ENCODE data around the gene KRT17.

The KRT17 gene

DNA sequence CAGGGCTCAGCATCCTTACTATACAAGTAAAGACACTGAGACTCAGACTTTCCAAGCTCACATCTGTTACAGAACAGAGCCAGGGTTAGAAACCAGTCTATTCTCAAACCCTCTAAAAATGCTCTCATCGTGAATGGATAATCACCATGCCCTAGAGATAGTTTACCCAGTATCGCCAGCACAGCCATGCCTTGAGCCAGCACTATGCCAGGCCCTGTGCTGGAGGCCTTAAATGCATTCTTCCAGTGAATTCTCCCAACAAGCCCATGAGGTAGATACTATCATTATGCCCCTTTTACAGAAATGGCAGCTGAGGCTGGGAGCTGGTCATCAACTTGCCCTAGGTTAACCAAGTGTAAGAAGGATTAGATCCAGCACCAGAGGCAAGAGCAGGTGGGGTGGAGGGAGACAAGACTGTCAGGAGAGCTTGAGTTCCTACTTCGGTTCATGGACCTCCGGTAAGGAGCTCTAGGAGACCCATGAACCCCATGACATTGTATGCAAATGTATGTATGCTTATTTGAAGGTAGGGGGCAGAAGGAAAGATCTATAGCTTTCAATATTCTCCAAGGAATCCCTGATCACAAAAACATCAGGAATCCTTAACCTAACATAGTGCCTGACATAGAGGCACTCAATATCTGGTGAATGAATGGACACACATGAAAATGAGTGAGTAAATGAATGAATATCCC, 42.9 kb downstream of the KRT17 start:
- no peak for DNase-seq
- H3K27ac ChIP-seq, result no peak overlapping the region
- no peaks in the 10 kb centered on the region for H3K36me3 ChIP-seq
- H3K9me3 ChIP-seq (ENCODE audit: severe bottlenecking), result peaks cover 3% of the 10 kb centered on the region
- TF ChIP-seq, protein P1, sequence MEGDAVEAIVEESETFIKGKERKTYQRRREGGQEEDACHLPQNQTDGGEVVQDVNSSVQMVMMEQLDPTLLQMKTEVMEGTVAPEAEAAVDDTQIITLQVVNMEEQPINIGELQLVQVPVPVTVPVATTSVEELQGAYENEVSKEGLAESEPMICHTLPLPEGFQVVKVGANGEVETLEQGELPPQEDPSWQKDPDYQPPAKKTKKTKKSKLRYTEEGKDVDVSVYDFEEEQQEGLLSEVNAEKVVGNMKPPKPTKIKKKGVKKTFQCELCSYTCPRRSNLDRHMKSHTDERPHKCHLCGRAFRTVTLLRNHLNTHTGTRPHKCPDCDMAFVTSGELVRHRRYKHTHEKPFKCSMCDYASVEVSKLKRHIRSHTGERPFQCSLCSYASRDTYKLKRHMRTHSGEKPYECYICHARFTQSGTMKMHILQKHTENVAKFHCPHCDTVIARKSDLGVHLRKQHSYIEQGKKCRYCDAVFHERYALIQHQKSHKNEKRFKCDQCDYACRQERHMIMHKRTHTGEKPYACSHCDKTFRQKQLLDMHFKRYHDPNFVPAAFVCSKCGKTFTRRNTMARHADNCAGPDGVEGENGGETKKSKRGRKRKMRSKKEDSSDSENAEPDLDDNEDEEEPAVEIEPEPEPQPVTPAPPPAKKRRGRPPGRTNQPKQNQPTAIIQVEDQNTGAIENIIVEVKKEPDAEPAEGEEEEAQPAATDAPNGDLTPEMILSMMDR (IDR thresholded peaks at IDR 0.05; ENCODE audit: low read depth, low read length), result no peak
- H3K4me3 ChIP-seq (ENCODE audit: low read depth, low read length), result no peak overlapping the region
- H3K27me3 ChIP-seq (ENCODE audit: insufficient read depth, low read depth, severe bottlenecking), result no peaks in the 10 kb centered on the region

DNA sequence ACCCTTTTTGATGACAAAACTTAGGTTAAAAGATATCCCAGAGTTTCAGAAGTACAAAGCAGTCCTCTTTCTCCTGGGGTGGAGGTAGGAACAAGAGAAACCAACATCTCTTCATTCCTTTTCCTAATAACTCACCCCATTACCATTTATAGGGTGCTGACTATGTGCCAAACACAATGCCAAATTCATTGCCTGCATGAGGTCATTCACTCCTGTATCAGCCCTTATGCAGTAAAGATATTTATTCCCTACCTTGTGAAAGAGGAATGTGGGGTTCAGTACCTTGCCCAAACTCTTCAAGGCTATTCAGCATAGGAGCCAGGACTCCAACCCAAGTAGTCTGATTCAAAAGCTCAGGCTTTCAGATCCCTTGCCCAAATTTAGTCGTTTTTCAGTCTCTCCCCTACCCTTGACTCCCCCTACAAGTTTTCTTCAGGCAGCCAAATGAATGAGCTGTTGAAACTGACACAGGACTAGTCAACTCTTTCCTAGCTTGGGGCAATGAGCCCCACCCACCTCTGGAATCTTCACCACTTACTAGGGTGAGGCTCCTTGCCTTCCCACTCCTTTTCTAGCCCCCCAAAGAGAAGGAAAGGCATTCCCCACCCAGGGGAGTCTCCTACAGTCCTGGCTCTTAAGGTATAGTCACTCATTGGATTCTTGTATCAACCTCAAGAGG, 43.5 kb downstream of the KRT17 start:
- H3K27ac ChIP-seq, result no peak overlapping the region
- TF ChIP-seq, protein P1 (IDR thresholded peaks at IDR 0.05; ENCODE audit: low read depth, low read length), result no peak
- H3K9me3 ChIP-seq (ENCODE audit: severe bottlenecking), result peaks cover 3% of the 10 kb centered on the region
- H3K27me3 ChIP-seq (ENCODE audit: insufficient read depth, low read depth, severe bottlenecking), result no peaks in the 10 kb centered on the region
- DNase-seq, result no peak
- no peaks in the 10 kb centered on the region for H3K36me3 ChIP-seq
- H3K4me3 ChIP-seq (ENCODE audit: low read depth, low read length), result no peak overlapping the region

DNA sequence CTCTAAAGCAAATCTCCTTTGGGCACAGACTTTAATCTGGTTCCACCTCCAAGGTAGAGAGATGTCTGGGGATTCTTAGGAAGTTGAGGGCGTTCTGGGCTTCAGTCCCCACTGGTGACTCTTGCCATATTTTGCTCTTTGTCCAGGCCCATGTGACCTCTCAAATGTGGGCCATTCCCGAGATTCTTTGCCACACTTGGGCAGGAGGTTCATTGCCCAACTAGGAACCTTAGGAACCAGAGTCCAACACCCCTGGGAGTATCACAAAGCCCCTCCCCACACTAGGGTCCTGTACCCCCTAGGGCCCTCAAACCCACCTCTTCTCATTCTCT, 44.2 kb downstream of the KRT17 start:
- no peaks in the 10 kb centered on the region for H3K27me3 ChIP-seq (ENCODE audit: insufficient read depth, low read depth, severe bottlenecking)
- H3K27ac ChIP-seq, result peak overlapping the region; percentile 49; the same call in 1 of the 2 replicates
- H3K36me3 ChIP-seq, result no peaks in the 10 kb centered on the region
- no peak for DNase-seq
- H3K9me3 ChIP-seq (ENCODE audit: severe bottlenecking), result peaks cover 3% of the 10 kb centered on the region
- no peak overlapping the region for H3K4me3 ChIP-seq (ENCODE audit: low read depth, low read length)
- TF ChIP-seq, protein P1 (IDR thresholded peaks at IDR 0.05; ENCODE audit: low read depth, low read length), result no peak

DNA sequence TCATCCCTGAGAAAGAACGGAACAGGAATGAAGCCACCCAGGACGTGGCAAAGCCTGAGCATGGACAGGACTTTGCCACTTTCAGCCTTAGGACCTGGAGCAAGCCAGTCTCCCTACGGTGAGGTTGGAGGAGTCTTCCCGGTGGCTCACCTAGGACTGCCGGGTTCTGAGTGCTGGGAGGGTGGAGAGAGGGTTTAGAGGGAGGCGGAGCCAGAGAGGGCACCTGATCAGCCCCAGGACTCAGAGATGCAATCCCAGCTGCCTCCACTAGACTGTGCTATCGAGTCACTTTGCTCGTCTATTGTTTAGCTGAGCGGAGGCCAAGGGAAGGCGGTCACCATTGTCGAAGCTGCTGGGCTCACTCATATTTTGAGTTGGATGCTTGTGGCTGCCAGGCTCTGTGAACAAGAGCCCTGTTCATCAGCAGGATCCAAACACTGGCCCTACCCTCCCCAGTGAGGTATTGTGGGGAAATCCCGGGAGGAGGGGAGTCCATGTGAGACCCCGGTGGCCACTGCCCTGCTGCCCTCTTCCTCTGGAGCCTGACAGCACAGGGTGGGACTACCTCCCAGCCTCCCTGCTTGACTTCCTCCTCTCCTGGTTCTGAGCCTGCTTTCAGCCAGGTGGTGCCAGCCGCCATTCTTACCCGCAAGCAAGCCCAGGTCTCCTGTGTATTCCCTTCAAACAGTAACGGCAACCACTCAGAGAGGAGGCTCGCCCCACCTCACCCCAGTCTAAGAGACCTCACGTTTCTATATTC, 44.7 kb downstream of the KRT17 start:
- peaks cover 3% of the 10 kb centered on the region for H3K9me3 ChIP-seq (ENCODE audit: severe bottlenecking)
- DNase-seq, result peak; percentile 97
- H3K36me3 ChIP-seq, result no peaks in the 10 kb centered on the region
- TF ChIP-seq, protein P1 (IDR thresholded peaks at IDR 0.05; ENCODE audit: low read depth, low read length), result peak; percentile 100
- H3K27me3 ChIP-seq (ENCODE audit: insufficient read depth, low read depth, severe bottlenecking), result no peaks in the 10 kb centered on the region
- peak overlapping the region; percentile 49 for H3K27ac ChIP-seq
- no peak overlapping the region for H3K4me3 ChIP-seq (ENCODE audit: low read depth, low read length)

DNA sequence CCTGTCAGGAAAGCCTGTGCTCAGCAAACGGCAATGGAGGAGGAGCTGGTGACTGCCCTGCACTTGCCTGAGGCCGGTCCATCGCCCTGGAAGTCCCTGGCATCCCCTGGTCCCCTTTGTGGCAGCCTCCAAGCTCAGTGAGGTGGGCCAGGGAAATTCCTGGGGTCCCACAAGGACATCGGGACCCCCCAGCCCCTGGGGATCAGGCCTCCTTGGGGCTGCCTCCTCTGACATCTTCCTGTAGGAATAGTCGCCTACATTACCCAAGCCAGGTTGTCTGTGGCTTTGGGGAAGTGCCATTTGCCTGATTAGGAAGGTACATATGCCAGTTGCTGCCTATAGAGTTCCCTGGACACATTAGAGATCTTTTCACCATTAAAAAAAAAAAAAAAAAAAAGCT, 45.4 kb downstream of the KRT17 start:
- no peak overlapping the region for H3K4me3 ChIP-seq (ENCODE audit: low read depth, low read length)
- TF ChIP-seq, protein P1 (IDR thresholded peaks at IDR 0.05; ENCODE audit: low read depth, low read length), result no peak
- no peaks in the 10 kb centered on the region for H3K27me3 ChIP-seq (ENCODE audit: insufficient read depth, low read depth, severe bottlenecking)
- no peak for DNase-seq
- H3K27ac ChIP-seq, result no peak overlapping the region
- peaks cover 3% of the 10 kb centered on the region for H3K9me3 ChIP-seq (ENCODE audit: severe bottlenecking)
- H3K36me3 ChIP-seq, result no peaks in the 10 kb centered on the region

Data from WERI-Rb-1 (cell line).